Activated CD4-positive, CD25-positive, alpha-beta regulatory T cell treated with anti-CD3 and anti-CD28 coated beads, Interleukin-2, amount 50 U/mL, for 72 hours (primary cell): ENCODE measurements around the gene MFAP1.
"Not testable (repeated sequence)": the region's sequence is repeated elsewhere in the genome, so short reads cannot be mapped to it uniquely, and the experiment has no call there.

Experiments
- DNase-seq: peaks from one replicate; pipeline ENCODE4 v3.0.0; 2021

MFAP1 gene

DNA sequence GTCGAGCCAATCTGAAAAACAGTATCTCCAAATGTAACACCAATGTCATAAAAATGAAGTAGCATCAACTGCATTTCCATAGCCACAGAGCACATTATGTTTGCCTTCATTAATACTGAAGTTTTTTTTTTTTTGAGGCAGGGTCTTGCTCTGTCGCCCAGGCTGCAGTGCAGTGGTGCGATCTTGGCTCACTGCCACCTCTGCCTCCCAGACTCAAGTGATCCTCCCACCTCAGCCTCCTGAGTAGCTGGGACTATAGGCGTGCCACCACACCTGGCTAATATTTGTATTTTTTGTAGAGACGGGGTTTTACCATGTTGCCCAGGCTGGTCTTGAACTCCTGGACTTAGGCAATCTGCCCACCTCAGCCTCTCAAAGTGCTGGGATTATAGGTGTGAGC, 9.4 kb downstream of the MFAP1 start:
- not testable (repeated sequence) for DNase-seq

DNA sequence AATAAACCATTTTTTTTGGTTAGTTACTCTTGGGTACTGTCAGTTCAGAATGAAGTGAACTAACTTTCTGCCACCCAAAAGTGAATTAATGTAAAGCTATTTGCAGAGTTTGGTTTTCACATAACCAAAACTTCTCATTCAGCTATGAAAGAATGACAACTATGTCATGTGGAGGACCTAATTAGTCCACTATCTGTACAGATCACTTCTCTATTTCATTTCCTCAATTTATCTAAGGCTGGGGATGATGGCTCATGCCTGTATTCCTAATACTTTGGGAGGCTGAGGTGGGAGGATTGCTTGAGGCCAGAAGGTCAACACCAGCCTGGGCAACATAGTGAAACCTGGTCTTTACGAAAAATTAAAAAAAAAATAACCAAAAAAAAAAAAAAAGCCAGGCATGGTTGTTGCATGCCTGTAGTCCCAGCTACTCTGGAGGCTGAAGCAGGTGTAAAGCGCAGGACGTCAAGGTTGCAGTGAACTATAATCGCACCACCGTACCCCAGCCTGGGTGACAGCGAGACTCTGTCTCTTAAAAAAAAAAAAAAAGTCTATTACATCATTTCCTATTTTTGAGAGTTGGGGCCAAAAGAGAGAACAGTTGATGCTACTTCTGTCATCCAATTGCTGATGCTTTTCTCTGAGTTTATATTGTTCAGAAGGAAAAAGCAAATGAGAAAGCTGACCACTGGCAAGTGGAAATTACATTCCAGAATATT, 15.4 kb downstream of the MFAP1 start:
- no peak for DNase-seq

GRCh38 chr15:43808435-43808950, 16.0 kb downstream of the MFAP1 start:
- no peak for DNase-seq

DNA sequence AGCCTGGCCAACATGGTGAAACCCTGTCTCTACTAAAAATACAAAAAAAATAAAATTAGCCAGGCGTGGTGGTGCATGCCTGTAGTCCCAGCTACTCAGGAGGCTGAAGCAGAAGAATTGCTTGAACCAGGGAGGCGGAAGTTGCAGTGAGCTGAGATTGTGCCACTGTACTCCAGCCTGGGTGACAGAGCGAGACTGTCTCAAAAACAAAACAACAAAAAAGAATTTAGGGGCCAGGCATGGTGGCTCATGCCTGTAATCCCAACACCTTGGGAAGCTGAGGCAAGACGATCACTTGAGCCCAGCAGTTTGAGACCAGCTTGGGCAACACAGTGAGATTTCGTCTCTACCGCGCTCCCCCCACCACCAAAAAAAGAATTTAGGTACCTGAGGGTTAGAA, 21.8 kb downstream of the MFAP1 start:
- not testable (repeated sequence) for DNase-seq

DNA sequence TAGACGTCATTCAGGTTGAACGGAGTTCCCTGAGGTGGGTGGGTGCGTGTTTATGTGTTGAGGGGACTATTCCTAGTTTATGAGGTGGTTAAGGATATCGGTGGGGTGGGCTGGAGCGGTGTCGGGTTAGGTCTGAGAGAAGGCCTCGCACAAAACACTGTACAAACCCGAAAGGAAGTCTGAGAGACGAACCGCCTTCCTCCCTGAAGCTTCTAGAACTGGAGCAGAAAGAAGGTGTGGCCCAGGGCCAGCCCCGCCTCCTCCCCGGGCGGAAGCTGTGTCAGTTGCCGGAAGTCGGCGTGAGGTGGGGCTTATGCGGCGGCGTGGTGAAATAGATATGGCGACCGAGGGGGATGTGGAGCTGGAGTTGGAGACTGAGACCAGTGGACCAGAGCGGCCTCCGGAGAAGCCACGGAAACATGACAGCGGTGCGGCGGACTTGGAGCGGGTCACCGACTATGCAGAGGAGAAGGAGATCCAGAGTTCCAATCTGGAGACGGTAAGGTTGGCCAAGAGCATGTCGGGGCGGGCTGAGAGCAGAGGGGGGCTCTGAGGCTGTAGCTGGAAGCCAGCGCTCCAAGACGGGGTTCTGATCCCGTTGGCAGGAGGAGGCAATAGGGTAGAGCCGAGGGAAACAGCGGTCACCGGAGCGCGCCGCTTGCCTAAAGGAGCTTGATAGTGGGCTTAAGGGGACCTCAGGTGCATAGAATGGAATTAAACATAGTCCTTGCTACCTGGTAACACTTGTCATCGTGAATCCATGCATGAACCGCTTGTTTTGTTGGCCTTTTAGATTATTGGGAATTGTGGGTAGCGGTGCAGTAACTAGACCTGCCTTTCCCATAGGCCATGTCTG, 24.0 kb downstream of the MFAP1 start, which contains the start of gene HYPK:
TSS of gene HYPK (plus strand) at position 314 of the 856 bp plus-strand sequence. CDS start at position 338, 24 bp downstream.
- DNase-seq: peak; percentile 91

DNA sequence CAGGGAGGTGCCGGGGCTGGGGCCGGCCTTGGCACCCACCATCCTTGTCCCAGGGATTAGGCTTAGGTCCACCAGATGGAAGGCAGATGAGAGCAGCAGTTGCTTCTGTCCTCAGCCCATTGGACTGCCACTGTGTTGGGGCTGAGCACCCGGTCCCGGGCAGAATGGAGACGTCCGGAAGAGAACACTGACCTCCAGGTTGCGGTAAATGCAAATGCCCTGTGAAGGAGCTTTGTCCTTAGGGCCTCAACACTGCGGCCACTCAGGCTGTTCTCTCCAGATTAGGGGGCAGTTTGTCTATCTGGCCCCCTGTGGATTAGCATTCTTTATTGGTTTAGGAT, 24.6 kb downstream of the MFAP1 start, which contains the start of gene SERINC4:
TSS of gene SERINC4 (minus strand) at position 276 of the 341 bp plus-strand sequence. CDS start at position 42, 234 bp downstream.
- DNase-seq: no peak

- DNase-seq: no peak
Measured at GRCh38 chr15:43799209-43799944, 25.1 kb downstream of the MFAP1 start.

- no peak for DNase-seq
Measured at GRCh38 chr15:43796566-43796965, 27.9 kb downstream of the MFAP1 start.

DNA sequence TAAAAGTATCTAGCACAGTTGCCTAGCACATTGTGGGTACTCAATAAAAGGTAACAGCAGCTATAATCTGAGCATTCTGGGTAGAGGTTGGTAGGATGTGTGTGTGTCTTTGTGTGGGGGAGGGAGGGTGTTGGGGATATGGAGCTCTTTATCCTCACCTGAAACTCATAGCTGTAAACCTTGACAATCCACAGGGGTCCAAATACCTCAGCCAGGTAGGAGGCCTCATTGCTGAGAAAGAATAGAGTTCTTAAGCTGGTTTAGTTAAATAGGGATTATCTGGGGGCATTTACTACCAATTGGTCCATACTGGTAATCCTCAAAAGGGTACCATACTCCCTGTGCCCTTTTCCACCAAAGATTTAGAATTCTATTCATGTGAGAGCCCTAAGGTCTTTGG, 28.5 kb downstream of the MFAP1 start:
- DNase-seq: no peak

DNA sequence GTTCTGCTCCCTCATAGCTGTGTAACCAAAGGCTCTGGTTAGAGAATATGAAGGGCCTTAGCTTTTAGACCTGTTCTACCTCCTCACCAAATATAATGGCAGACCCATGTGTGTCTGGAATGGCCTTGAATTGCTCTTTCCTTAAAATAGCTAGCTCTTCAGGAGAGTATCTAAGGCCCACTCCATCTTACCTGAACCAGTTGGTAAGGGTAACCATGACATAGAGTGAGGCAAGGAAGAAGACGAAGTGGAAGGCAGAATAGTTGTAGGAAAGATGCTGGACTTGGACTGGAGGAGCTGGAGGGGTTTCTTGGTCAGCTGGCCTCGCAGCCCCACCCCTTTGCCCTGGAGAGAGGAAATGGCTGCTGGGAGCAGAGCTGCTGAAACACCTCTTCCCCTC, 29.3 kb downstream of the MFAP1 start:
- no peak for DNase-seq

GRCh38 chr15:43794269-43795037, 30.0 kb downstream of the MFAP1 start:
- no peak for DNase-seq

- DNase-seq: no peak
Measured at GRCh38 chr15:43793647-43794046, 30.8 kb downstream of the MFAP1 start.

- DNase-seq: peak; percentile 44
Measured at GRCh38 chr15:43792761-43793476, 31.6 kb downstream of the MFAP1 start.

DNA sequence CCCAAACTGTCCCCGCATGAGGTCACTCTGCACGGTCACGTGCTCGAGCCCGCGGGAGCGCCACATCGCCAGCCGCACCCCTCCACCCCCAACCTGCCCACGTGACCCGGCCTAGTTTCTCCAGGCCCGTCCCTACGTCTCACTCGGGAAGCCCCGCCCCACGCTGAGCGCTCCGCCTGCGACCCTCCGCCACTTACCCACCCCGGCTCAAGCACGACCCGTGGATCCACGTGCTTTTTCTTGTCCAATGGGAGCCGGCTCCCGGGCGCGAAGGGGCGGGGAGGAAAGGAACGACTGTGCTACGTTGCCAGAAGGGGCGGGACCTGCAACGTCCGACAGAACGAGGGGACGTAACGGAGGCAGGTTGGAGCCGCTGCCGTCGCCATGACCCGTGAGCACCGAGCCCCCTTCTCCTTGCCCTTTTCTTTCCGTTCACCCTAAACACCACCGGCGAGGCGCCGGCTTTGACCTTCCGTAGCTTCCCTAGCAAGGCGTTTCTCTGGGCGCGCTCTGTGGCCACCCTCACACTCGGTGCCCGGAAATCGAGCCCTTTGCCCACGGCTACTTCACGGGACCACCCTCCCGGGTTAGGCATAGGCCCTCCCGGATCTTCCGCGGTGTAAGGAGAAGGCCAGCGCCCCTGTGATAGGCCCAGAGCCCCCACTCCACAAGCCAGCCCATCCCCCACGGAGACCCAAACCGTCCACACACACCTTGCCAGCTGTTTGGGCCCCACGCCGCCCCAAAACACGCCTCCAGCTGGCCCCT, 32.3 kb downstream of the MFAP1 start, which contains the start of gene SERF2:
TSS of gene SERF2 (plus strand) at position 328 of the 768 bp plus-strand sequence. CDS start at position 385, 57 bp downstream.
- DNase-seq: peak; percentile 99

GRCh38 chr15:43789409-43789808, 35.1 kb downstream of the MFAP1 start:
- no peak for DNase-seq

- DNase-seq: no peak
Measured at GRCh38 chr15:43779016-43779415, 45.5 kb downstream of the MFAP1 start.

DNA sequence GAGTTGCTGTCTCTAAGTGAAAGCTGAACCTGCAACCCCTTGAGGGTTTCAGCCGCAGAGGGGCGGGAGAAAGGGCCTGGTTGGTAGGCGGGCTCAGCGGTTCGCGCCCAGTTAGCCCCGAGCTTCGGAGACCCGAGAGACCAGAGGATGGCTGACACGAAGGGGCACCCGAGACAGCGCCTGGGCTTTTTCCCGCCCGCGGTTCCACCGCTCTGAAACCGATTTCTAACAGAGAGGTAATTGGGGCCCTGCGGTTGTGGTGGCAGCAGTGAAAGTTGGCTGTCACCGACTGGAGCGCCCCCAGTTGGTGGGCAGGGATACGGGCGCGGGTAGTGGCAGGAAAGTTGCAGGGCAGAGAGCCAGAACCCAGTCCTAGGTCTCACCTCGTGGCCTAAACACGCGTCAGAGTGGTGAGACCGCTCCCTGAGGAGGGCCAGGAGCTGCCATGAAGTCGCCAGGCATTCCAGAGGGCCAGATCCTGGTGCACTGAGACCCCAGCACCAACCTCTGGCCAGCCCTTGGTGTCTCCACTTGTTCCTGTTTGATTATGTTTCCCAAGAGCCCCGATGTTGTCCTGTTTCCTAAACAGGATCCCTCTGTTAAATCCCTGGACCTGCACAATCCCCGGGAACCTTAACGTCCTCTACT, 47.1 kb downstream of the MFAP1 start:
- DNase-seq: peak; percentile 72

DNA sequence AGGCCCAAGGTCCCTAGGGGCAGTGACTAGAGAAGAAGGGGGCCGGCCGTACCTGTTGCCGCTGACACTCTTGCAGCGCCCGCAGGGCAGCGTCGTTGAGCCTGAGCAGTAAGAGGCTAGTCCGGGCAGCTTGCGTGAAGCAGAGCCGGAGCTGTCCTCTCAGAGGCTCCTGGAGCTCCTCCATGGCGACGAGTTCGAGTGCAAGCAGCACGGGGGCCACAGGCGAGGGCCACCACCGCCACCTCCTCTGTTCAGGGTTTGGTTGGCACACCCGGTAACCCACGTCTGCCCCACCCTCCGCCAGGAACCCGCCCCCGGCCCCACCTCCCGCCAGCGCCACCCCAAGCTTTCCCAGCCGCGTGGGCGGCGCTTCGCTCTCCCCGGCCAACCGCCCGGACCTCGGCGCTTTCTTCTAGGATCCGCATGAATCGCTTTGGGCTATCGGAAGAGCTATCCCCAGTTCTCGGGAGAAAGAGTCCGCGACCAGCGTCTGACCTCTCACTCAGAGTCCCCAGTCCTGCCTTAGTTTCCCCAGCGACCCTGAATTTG, 47.7 kb downstream of the MFAP1 start, which contains the start of gene ELL3:
TSS of gene ELL3 (minus strand) at position 249 of the 549 bp plus-strand sequence. CDS start at position 184, 65 bp downstream.
- peak; percentile 66 for DNase-seq

GRCh38 chr15:43776101-43776717, 48.3 kb downstream of the MFAP1 start:
- peak; percentile 36 for DNase-seq
